ENCODE data around the gene TIMM17B.

Gene TIMM17B

GRCh38 chrX:48918643-48919340, 21.2 kb upstream of the TIMM17B start, which contains the start of gene PIM2:
TSS of gene PIM2 (minus strand) at chrX:48919024. CDS start at chrX:48918834, 190 bp downstream.
- peak; percentile 87 for DNase-seq (ENCODE audit: low read depth)

- DNase-seq (ENCODE audit: low read depth), result no peak
Observed at GRCh38 chrX:48918301-48918642, 20.7 kb upstream of the TIMM17B start.

GRCh38 chrX:48917139-48918001, 19.8 kb upstream of the TIMM17B start:
- peak; percentile 84 for DNase-seq (ENCODE audit: low read depth)

- no peak for DNase-seq (ENCODE audit: low read depth)
Observed at GRCh38 chrX:48914593-48915493, 17.3 kb upstream of the TIMM17B start.

GRCh38 chrX:48913605-48914366, 16.2 kb upstream of the TIMM17B start:
- DNase-seq (ENCODE audit: low read depth), result no peak

GRCh38 chrX:48911412-48912182, 14.0 kb upstream of the TIMM17B start, which contains the start of gene SLC35A2:
TSS of gene SLC35A2 (minus strand) at chrX:48911646. CDS start at chrX:48911636, 10 bp downstream.
- DNase-seq (ENCODE audit: low read depth), result peak; percentile 85

GRCh38 chrX:48910926-48911411, 13.4 kb upstream of the TIMM17B start:
- no peak for DNase-seq (ENCODE audit: low read depth)

GRCh38 chrX:48909703-48910294, 12.2 kb upstream of the TIMM17B start:
- DNase-seq (ENCODE audit: low read depth), result no peak

GRCh38 chrX:48908600-48908999, 11.0 kb upstream of the TIMM17B start:
- no peak for DNase-seq (ENCODE audit: low read depth)

- no peak for DNase-seq (ENCODE audit: low read depth)
Observed at GRCh38 chrX:48905090-48905790, 7.7 kb upstream of the TIMM17B start.

GRCh38 chrX:48904626-48905025, 7.1 kb upstream of the TIMM17B start:
- no peak for DNase-seq (ENCODE audit: low read depth)

- no peak for DNase-seq (ENCODE audit: low read depth)
Observed at GRCh38 chrX:48904180-48904579, 6.6 kb upstream of the TIMM17B start.

GRCh38 chrX:48903290-48903689, 5.7 kb upstream of the TIMM17B start:
- no peak for DNase-seq (ENCODE audit: low read depth)

- DNase-seq (ENCODE audit: low read depth), result no peak
Observed at GRCh38 chrX:48902776-48903175, 5.2 kb upstream of the TIMM17B start.

GRCh38 chrX:48902135-48902534, 4.6 kb upstream of the TIMM17B start:
- DNase-seq (ENCODE audit: low read depth), result no peak

- DNase-seq (ENCODE audit: low read depth), result no peak
Observed at GRCh38 chrX:48901069-48901468, 3.5 kb upstream of the TIMM17B start.

- DNase-seq (ENCODE audit: low read depth), result no peak
Observed at GRCh38 chrX:48899078-48899410, 1.5 kb upstream of the TIMM17B start.

- DNase-seq (ENCODE audit: low read depth), result peak; percentile 50
Observed at GRCh38 chrX:48897157-48897624, 377 bp downstream of the TIMM17B start.

GRCh38 chrX:48896611-48897011, 957 bp downstream of the TIMM17B start:
- DNase-seq (ENCODE audit: low read depth), result no peak
